HG02981 (cell line): ENCODE data around the gene CETN3.
A peak's percentile ranks its signal among the peaks of the same experiment; 100 is the strongest.

Source experiments
- ATAC-seq: cut with Tn5 transposase; IDR thresholded peaks from one replicate; pipeline ENCODE4 v1.9.1; 2021; ENCODE audit warnings: mild to moderate bottlenecking, moderate library complexity; ENCODE audit not compliant: unreplicated experiment

Gene CETN3

DNA sequence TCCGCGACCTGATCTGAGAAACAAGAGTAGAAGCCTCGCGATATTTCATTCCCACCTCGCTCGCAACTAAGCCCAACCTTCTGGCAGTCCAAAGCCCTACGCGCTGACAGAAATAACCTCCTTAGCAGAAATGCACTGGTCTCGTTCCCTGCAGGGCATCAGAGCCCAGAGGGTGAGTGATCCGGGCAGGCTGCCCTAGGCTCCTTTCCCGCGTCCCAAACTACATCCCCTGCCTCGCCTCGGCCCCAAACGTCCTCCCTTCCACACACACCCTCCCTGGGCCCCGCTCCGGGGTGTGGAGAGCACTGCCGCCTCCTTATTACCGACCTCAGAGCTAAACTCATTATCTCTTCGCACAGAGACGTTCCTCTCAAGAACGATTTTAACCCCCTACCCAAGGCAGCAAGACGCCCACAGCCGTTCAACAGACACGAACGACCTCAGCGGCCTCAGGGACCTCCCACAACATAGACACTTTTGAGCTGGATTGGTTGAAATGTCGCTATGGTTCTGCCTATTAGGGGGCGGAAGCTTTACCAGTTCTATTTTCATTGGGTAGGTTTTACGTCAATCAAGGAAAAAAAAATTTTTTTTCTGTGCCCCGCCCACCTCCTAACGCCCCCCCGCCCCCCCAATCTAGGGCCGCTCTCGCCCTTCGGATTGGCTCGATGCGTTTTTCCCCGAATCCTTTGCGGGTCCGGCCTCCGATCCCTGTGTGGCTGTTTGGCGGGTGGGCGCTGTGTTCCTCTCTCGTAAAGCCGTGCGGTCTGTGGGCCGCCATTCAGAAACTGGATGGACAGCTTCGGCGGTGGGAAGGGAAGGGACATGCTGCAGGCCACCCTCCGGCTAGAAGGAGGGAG lies at the start of gene CETN3:
Gene CETN3, minus strand, starts transcription at position 439 of the 860 bp plus-strand sequence. Its CDS starts 95 bp downstream, at position 344.
- ATAC-seq: peak; percentile 93

DNA sequence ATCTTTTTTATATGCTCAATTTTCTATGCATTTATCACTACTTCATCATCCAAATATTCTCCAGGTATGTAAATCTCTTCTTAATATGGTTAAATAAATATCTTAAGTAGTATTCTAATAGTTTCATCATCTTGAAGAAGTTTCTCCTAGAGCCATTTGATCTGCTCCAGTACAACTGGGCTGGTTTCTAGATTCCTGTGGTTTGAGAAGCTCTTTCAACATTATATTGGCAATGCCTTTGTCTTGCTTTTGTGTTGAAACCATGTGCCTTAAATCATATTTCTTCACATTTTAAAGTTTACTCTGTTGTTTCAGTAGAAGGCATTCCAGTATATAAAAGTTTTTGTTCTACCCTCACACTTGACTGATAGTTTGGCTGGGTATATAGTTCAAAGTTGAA lies 37.4 kb upstream of the CETN3 start:
- no peak for ATAC-seq

GRCh38 chr5:90440644-90441043 lies 31.1 kb upstream of the CETN3 start:
- ATAC-seq: no peak

- ATAC-seq: no peak
Observed at GRCh38 chr5:90438100-90438499, 28.5 kb upstream of the CETN3 start.

GRCh38 chr5:90437663-90438062 lies 28.1 kb upstream of the CETN3 start:
- no peak for ATAC-seq

- no peak for ATAC-seq
Observed at GRCh38 chr5:90434116-90434714, 24.7 kb upstream of the CETN3 start.

GRCh38 chr5:90424245-90424644 lies 14.7 kb upstream of the CETN3 start:
- ATAC-seq: peak; percentile 82

DNA sequence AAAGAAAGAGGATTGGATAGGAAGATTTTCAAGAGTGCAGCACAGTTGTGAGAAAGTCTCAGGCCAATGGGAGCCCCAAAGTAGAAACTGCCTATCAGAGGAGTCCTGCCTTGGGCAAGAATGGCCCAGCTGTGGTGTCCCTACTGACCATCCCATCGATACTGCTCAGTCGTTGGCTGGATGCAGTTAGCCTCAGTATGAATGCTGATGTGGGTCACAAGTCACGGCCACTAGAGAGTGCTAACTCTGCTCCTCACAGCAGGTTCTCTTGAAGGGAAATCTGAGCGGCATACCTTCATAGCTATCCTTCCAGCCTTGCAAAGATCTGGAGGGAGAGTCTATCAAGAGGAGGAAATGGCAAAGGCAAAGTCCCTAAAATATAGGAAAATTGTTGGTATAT lies 11.6 kb upstream of the CETN3 start:
- ATAC-seq: no peak

GRCh38 chr5:90418214-90418613 lies 8.7 kb upstream of the CETN3 start:
- no peak for ATAC-seq

GRCh38 chr5:90410178-90410762 lies 714 bp upstream of the CETN3 start:
- ATAC-seq: no peak

GRCh38 chr5:90408571-90409317 lies 812 bp downstream of the CETN3 start:
- peak; percentile 0 for ATAC-seq

- ATAC-seq: no peak
Observed at GRCh38 chr5:90406466-90406865, 3.1 kb downstream of the CETN3 start.

- no peak for ATAC-seq
Observed at GRCh38 chr5:90402521-90403255, 6.9 kb downstream of the CETN3 start.

DNA sequence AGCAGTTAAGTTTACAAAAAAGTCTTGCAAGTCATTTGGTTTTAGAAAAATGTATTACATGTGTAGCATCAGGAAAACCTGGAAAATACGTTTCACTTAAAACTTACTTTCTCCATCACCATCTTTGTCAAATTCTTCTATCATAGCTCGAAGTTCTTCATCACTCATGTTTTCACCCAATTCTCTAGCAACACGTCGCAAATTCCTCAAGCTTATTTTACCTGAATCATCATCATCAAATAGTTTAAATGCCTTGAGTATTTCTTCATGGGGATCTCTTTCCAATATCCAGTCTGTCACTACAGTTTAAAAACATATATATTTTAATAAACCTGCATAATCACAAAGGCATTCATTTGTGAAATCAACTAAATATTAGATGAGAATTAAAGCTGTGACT lies 10.3 kb downstream of the CETN3 start:
- ATAC-seq: no peak

- no peak for ATAC-seq
Observed at GRCh38 chr5:90398726-90399125, 10.8 kb downstream of the CETN3 start.

DNA sequence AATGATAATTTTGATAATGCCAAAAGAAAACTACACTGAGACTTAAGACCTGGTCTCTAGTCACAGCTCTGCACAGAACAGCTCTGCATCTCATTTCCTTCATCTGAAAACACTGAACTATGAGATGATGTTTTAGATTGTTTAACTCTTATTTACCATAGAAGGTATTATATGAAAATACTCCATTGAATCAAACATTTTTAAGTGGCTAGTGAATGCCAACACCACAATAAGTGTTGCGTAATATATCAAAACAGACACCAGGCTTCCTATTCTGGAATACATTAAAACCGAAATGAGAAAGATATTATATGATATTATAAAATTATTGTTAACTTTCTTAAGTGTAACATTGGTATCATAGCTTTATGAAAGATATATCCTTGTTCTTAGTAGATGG lies 14.6 kb downstream of the CETN3 start:
- ATAC-seq: no peak

DNA sequence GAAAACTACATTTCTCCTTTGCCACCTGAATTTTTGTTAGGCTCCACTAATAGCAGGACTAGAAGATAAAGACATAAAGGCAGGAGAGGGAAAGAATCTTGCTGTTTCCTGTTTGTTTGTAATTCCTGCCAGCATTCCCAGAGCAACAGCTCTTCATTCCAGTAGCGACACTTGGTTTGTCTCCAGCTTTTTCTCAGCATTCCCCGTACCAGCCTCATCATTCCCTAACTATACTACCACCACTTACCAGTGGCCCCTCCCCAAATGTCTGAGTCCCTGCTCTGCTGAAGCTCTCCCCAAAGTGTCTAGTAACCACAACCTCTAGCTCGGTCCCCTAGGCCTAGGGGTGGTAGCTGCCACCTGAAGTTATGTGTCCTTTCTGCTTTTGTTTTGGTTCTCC lies 18.6 kb downstream of the CETN3 start:
- no peak for ATAC-seq

DNA sequence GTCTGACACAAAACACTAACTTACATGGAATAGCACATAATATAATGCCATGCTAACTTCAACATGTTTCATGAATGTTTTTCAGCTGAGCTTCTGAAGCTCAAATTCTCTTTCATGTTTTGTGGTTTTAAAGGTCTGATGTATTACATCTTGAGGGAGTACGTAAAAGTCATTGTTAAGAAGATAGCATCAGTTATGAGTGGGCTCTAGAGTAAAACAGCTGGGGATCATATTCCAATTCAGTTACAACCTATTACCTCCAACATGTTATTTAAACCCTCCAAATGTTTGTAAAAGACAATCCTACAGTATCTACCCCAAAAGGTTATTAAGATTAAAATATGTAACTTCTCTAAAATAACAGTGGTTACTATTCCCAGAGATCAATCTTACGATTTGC lies 19.2 kb downstream of the CETN3 start:
- ATAC-seq: no peak

DNA sequence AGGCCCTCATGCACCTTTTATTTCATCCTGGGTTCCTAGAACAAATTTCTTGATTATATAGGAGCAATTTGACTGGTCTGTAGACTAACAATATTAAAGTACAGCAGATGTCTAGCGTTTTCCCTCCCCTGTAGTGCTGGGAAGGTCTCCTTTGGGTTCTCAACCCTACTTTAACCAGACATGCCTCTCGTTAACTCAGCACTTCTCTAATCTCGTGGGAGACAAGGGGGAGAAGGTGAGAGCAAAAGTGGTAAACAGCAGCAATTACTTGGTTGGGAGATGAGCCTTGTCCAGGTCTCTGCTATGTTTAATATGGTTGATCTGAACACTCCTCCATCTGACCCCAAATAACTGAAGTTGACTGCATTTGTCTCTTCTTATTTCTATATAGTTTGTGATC lies 22.0 kb downstream of the CETN3 start:
- ATAC-seq: no peak

DNA sequence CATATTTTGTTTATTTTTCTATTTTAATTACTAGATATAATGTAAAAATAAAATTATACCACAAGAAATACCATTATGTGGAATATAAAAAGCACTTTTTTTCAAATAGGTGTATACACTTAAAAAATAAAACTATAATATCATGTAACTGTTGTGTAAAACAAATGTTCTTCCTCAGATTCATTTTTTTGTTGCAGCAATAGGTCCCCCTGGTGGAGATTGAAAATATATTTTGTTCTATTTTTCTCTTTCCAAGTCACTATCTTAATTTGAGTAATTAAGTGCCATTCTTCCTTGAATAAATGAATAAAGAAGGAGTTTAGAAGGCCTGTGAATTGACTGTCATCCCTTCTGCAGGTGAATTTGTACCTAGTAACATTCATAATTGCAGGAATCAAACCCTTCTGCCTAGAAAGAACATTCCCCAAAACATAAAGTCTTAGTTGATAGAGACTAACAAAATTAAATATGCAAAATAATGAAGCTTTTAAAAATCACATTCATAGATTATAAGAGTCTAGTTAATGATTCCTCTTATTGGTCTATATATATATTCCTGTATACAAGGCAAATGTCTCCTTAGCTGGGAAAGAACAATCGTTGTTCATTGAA lies 23.4 kb downstream of the CETN3 start:
- ATAC-seq: no peak
